SU-DHL-6 (cell line): ENCODE measurements around the gene KRT16.

Source experiments
- EZH2phosphoT487 ChIP-seq: fragments of 200-600 bp; sonication (generic), shearing (Covaris generic); conservative IDR thresholded peaks from 2 replicates; pipeline ENCODE4 v1.6.1; 2018; ENCODE audit warnings: mild to moderate bottlenecking, antibody characterized with exemption, low read length, moderate library complexity, mixed read lengths
- TF ChIP-seq, protein P1 (sequence below): fragments of 200-600 bp; sonication (generic); IDR thresholded peaks from one replicate; pipeline ENCODE4 v1.5.1; 2017; ENCODE audit warnings: antibody characterized with exemption, mild to moderate bottlenecking, low read length, moderate library complexity; ENCODE audit not compliant: insufficient read depth, poor library complexity, severe bottlenecking

DNA sequence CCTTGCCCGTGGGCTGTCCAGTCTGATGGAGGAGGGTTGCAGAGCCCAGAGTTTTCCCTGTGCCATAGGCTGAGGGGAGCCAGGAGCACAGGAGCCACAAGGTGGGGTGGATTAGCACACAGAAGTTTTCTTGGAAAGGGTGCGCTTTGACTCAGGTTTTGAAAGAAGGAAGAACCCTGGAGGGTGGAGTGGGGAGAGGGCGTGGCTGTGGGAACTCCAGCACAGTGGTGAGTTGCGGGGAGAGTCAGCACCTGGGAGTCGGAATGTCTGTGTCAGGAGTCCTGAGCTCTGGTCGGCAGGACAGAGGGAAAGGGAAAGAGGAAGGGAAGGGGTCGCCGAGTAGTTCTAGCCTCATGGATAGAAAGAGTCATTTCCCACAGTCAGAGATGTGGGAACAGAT lies 17.0 kb downstream of the KRT16 start:
- TF ChIP-seq, protein P1, sequence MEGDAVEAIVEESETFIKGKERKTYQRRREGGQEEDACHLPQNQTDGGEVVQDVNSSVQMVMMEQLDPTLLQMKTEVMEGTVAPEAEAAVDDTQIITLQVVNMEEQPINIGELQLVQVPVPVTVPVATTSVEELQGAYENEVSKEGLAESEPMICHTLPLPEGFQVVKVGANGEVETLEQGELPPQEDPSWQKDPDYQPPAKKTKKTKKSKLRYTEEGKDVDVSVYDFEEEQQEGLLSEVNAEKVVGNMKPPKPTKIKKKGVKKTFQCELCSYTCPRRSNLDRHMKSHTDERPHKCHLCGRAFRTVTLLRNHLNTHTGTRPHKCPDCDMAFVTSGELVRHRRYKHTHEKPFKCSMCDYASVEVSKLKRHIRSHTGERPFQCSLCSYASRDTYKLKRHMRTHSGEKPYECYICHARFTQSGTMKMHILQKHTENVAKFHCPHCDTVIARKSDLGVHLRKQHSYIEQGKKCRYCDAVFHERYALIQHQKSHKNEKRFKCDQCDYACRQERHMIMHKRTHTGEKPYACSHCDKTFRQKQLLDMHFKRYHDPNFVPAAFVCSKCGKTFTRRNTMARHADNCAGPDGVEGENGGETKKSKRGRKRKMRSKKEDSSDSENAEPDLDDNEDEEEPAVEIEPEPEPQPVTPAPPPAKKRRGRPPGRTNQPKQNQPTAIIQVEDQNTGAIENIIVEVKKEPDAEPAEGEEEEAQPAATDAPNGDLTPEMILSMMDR, result no peak
- TF ChIP-seq EZH2phosphoT487, result no peak
